Measurements from ENCODE around the gene NFE2L3.
"Not testable (repeated sequence)": the region's sequence is repeated elsewhere in the genome, so short reads cannot be mapped to it uniquely, and the experiment has no call there.

Gene NFE2L3

DNA sequence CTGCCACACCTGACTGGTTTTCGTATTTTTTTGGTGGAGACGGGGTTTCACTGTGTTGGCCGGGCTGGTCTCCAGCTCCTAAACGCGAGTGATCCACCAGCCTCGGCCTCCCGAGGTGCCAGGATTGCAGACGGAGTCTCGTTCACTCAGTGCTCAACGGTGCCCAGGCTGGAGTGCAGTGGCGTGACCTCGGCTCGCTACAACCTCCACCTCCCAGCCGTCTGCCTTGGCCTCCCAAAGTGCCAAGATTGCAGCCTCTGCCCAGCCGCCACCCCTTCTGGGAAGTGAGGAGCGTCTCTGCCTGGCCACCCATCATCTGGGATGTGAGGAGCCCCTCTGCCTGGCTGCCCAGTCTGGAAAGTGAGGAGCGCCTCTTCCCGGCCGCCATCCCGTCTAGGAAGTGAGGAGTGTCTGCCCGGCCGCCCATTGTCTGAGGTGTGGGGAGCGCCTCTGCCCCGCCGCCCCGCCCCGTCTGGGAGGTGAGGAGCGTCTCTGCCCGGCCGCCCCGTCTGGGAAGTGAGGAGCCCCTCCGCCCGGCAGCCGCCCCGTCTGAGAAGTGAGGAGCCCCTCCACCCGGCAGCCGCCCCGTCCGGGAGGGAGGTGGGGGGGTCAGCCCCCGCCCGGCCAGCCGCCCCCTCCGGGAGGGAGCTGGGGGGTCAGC is 4.2 kb upstream of the NFE2L3 start:
- DNase-seq = not testable (repeated sequence)

DNA sequence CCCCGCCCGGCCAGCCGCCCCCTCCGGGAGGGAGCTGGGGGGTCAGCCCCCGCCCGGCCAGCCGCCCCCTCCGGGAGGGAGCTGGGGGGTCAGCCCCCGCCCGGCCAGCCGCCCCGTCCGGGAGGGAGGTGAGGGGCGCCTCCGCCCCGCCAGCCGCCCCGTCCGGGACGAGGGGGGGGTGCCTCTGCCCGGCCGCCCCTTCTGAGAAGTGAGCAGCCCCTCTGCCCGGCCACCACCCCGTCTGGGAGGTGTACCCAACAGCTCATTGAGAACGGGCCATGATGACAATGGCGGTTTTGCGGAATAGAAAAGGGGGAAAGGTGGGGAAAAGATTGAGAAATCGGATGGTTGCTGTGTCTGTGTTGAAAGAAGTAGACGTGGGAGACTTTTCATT is 3.7 kb upstream of the NFE2L3 start:
- DNase-seq = not testable (repeated sequence)

DNA sequence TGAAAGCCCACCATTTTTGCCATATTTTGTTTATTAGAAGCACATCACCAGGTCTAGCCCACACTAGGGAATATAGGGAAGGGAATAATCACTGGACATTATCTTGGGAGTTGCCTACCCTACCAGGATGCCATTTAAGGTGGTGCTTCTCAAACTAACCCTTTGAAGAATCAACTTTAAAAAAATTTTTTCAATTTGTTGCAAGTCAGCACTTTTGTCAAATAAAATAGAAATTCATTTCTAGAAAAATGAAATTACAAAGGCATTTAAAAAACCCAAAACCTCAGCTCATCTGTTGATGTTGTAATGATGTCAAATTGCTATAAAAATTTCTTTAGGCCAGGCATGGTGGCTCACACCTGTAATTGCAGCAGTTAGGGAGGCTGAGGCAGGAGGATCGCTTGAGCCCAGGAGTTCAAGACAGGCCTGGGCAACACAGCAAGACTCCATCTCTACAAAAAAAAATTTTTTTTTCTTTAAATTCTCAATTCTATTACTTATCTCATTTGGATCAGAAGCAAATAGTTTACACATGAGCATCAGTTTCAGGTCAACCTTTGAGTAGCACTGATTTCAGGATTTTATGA is 2.5 kb upstream of the NFE2L3 start:
- no peak for DNase-seq

DNA sequence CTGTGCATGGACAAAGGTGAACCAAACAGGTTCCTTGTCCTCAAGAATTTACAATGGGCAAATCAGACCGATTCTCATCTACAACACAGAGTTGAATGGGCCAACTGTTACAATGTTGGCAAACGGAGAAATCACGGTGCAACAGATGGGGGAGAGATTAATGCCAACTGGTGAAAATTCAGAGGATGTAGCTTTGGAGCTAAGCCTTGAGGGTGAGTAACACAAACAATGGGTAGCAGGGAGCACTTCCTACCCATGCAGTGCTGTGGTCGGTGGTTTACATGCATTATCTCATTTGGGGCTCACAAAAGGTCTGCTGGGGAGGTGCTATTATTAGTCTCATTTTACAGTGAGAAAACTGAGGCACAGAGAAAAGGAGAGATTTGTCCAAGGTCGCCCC is 902 bp upstream of the NFE2L3 start:
- peak; percentile 54 for DNase-seq

DNA sequence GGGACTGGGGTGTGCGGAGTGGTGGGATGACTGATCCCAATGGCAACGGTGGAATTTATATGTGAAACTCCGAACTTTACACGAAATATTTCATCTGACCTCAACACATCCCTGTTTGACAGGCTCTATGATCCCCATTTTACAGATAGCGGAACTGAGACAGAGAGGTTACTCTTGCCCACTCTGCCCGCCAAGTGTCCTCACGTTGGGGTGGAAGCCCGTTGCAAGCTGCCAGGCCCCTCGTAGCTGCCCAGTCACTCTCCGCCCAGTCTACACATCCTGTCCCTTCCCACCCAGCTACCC is 397 bp upstream of the NFE2L3 start:
- DNase-seq = no peak

DNA sequence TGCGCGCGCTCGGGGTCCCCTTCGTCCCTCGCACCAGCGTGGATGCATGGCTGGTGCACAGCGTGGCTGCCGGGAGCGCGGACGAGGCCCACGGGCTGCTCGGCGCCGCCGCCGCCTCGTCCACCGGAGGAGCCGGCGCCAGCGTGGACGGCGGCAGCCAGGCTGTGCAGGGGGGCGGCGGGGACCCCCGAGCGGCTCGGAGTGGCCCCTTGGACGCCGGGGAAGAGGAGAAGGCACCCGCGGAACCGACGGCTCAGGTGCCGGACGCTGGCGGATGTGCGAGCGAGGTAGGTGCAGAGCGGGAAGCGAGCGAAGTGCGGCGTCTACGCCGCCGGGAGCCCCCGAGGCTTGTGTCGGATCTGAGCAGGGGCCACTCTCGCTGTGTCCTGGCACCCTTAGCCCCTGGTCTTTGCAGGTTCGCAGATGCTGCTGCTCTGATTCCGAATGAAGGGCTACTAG is 813 bp downstream of the NFE2L3 start:
- not testable (repeated sequence) for DNase-seq

DNA sequence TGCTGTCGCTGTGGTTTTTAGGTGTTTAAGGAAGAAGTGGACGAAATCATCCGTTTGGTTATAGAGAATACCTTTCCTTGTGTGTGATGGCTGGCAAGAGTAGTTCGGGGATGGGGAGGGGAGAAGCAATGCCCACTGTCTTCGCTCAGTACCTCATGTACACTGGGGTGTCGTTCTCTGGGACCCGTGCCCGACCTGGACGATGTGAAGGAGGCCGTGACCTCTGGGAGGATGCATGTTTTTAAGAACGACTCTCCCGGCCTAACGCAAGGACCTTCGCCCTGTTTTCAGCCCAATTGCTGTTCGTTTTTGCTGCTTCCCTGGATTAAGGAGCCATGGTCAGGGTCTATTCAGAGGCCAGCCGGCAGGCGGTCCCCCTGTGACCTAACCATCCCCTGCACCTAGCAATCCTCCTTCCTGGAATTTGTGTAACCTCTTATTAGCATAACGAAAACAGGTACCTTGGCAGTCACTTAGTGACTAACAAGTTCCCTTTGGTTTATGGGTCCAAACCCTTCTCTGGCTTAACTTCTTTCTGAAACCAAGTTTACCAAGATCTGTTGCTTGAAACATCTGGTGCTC is 1.3 kb downstream of the NFE2L3 start:
- no peak for DNase-seq

DNA sequence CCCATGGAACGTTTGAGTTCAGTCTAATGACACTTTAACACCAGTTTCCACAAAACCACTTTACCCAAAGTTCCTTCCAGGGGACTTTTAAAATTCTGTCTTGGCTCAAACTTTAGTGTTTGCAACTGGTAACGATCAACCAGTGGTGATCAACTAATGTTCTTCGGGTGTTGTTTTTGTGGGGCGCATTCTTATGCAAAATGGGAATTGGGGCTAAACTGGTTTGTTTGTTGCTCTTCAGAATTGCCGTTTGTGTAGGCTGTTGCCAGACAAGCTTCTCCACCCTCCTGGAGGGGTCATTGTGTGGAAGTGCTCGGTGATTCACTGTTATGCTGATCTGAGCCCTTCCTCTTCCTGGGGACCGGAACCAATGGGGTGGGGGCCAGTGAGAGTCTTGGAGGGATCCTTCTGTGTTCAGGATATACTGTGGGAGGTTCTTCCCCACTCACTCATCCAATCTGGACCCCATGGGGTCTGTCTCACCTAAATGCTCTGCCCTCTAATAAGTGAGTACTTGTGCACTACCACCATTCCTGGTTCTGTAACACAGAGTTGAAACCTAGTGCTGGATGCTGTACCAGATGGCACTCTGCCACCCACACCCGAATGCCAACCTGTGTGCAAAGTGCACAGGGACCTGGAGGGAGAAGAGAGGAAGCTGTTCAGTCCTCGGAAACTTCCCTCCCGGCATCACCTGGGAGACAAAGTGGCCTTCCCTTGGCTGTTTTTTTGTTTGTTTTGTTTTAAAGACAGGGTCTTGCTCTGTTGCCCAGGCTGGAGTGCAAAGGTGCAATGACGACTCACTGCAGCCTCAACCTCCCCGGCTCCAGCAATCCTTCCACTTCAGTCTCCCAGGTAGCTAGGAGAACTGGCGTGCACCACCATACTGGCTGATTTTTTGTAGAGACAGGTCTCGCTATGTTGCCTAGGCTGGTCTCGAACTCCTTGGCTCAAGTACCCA is 2.1 kb downstream of the NFE2L3 start:
- peak; percentile 64 for DNase-seq

DNA sequence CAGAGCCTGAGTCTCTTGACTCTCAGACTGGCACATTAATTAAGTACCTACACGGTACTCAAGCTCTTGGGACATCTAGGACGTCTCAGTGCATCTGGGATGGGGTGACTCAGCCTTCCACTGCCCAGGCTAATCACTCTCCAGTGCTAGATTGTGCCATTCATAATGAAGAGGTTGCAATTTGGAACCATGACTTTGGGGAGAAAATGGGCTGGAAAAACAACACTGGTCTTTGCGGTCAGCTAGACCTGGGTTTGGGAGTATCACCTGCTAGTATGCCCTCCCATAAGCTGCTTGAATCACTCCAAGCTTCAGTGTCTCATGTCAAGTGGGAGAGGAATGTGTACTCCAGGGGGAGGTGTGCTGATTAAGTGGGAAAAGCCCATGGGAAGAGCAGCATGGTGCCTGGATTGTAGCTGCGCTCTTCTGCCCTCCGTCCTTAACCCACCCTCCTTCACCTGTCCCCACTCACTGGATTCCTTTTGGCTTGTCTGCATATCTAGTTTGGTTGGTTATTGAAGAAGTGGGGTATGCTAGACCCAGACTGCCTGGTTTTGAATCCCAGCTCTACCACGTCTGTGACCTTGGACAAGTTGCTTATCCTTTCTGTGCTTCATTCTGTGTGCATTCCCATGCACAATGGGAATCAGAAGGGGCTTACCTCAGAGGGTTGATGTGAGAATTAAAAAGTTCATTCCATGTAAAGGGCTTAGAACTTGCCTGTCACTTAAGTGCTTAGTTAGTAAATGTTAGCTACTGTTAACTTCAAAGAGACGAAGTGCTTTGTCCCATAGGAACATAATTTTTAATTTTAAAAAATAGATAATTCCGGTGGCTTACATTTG is 3.8 kb downstream of the NFE2L3 start:
- no peak for DNase-seq

DNA sequence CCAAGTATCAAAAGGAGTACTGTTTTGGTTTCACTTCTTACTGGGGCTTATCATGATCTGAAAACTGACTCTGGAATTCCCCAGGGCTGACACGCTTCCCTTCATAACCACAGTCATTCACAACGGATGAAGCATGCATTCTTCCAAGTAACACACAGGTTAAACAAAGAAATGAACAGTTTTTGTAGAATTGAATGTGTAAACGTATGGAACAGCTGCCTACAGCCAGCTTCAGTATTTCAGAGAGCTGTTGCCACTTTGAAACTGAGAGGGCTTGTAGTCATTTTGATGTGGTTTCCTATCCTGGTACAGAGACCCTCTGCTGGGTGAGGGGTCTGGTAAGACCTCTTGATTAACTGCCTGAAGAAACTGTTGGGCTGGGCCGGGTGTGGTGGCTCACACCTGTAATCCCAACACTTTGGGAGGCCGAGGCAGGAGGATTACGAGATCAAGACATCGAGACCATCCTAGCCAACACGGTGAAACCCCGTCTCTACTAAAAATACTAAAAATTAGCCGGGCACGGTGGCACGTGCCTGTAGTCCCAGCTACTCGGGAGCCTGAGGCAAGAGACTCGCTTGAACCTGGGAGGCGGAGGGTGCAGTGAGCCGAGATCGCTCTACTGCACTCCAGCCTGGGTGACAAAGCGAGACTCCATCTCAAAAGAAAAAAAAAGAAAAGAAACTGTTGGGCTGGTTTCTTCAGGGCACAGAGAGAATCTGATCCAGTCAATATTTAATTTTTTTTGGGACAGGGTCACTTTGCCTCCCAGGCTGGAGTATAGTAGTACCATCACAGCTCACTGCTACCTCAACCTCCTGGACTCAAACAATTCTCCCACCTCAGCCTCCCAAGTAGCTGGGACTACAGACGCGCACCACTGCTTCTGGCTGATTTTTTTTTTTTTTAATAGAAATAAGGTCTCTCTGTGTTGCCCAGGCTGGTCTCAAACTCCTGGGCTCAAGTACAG is 4.7 kb downstream of the NFE2L3 start:
- no peak for DNase-seq

DNA sequence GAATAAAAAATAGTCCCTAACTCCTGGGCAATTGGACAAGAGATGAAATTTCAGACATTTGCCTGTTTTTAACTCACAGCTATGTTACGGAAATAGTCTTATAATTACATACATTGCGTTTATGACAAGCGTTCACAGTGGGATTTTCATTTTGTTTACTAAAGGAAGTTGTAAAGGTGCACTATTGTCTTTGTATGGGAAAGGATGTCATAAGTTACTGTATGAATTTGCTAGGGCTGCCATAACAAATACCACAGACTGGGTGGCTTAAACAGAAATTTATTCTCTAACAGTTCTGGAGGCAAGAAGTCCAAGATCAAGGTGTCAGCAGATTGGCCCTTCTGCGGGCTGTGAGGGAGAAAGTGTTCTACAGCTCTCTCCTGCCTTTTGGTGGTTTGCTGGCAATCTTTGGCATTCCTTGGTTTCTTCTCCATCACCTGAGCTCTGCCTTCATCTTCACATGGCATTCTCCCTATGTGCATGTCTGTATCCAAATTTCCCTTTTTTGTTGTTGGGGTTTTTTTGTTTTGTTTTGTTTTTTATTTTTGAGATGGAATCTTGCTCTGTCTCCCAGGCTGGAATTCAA is 5.6 kb downstream of the NFE2L3 start:
- DNase-seq = no peak

DNA sequence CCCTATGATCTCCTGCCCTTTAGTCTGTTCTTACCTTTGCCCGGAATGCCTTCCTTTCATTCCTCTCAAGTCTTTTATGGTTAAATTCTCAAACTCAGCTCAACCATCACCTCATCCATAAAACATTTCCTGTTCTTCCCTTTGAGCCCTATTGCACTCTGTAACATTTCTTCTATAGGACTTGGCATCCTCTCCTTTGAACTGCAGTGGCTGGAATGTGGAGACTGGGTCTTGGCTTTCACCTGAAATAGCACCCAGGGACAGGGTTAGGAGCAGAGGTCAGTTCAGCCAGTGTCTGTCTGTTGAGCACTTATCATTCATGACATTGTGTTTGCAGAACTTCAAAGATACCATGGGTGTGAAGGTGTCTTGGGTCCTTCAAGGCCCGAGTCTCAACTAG is 7.2 kb downstream of the NFE2L3 start:
- no peak for DNase-seq

DNA sequence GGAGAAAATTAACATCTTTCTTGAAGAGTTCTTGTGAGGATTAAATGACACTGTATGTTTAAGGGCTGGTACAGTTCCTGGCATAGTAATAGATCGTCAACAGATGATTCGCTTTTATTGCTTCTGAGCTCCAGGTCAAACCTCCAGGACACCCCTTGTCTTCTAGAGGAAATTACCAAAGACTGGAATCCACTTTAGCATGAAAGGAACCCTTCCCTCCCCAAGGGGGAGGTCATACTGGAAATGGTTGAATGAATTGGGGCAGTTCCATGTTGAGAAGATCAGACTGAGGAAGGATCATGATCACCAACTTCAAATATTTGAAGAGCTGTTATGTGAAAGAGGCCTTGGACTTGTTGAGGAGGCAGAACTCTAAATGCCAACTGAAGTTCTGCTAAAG is 8.9 kb downstream of the NFE2L3 start:
- DNase-seq = no peak

DNA sequence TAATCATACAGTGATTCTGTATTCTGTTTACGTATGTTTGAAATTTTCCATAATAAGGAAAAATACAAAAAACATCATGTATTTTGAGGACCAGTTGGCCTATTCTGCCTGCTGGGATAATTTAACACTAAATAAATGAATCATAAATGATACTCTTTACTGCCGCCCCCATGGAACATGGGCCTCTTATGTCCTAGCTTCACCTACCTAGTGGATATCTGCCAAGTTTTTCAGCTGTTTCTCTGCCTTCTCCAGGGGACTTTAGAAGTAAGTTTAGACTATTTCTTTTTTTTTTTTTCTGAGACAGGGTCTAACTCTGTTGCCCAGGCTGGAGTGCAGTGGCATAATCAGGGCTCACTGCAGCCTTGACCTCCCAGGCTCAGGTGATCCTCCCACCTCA is 10.4 kb downstream of the NFE2L3 start:
- no peak for DNase-seq

DNA sequence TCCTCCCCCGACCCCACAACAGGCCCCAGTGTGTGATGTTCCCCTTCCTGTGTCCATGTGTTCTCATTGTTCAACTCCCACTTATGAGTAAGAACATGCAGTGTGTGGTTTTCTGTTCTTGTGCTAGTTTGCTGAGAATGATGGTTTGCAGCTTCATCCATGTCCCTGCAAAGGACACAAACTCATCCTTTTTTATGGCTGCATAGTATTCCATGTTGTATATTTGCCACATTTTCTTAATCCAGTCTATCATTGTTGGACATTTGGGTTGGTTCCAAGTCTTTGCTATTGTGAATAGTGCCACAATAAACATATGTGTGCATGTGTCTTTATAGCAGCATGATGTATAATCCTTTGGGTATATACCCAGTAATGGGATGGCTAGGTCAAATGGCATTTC is 11.8 kb downstream of the NFE2L3 start:
- not testable (repeated sequence) for DNase-seq

DNA sequence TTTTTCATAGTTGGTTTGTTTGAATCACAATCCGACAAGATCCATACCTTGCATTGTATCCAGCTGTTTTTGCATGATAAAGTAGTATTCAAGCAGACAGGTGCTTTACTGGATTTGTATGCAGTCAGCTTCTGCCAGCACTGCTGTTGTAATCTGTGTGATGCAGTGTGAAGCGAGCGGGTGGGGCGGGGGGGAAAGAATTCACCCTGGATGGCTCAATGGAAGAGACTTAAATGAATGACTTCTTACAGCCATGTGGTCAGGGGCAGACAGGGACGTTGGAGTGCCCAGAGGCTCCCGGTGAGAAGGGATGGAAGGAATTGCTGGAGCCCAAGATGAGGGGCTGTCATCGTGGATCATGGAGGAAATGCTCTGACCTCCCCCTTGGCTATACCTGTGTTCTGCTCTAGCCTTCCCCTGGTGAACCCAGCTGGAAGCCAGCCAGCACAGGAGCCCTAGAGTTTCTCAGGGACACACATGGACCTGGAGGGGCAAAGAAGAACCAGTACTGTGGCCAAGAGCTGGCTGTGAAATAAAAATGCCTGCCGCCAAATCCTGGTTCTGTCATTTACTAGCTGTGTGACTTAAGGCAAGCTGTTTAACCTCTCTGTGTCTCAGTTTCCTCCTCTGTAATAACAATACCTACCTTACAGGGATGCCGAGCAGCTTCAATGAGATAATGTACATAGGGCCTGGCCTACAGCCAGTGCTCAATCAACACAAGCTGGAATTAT is 14.1 kb downstream of the NFE2L3 start:
- DNase-seq = peak; percentile 37

DNA sequence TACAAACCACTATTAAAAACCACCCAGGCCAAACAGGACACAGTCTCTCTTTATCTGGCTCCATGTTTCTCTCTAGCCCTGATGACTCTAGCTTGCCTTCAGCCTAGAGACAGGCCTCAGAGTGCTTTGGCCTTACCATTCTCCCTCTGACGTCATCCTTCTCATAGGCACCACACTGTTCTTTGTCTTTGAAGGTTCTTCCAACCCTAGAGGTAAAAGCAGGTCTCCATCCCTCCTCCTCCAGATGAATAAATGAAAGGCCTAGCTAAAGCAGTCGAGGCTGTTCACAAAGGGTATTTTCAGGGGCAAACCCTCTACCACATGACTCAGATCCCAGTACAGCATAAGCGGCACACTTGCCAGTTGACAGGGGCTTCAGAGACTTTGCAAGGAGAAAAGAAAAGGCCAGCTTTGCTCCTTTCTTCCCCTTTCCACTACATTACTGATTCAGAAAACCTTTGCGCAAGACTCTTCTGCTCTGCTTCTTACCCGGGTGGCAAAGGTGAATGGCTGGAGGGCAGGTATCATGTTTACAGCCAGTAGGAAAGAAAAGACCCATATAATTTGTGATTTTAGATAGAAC is 14.8 kb downstream of the NFE2L3 start:
- no peak for DNase-seq

DNA sequence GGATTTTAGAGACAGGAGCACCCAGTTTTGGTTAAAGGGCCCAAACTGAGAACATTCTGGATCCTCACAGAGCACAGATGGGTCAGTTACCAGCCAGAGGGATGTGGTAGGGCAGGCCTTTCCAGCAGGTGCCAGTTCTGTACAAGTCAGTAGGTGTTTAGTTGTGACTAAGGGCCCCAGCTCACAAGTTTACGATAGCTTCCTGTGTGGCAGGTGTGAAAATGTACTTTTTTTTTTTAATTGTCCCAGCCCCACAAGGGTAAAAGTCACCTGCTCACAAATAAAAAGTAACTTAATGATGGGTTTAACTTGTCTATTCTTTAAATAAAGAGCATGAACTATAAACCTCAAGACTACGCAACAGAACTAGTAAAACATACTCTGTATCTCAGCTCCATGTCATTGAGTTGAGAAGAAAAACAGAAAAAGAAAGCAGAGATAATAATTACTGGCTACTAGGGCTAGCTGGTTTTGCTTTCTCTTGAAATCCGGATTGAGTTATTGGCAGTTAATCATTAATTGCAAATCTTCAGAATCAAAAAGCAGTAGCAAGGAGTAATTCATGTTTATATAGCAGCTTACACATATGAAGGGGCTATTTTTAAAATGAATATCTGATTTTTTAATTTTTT is 15.4 kb downstream of the NFE2L3 start:
- no peak for DNase-seq

DNA sequence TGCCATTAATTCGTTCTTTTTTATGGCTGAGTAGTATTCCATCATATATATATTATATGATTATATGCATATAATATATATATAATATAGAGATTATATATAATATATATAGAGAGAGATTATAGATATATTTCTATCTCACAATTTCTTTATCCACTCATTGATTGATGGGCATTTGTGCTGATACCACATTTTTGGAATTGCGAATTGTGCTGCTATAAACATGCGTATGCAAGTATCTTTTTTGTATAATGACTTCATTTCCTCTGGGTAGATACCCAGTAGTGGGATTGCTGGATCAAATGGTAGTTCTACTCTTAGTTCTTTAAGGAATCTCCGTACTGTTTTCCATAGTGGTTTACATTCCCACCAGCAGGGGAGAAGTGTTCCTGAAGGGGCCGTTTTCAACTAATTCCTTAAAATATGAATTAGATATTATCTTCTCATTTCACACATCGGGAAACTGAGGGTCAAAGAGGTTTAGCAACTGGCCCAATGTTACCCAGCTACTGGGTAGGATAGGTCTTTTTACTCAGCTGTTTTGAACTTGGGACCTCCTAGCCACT is 16.5 kb downstream of the NFE2L3 start:
- DNase-seq = no peak
